Thyroid gland (tissue), 4 donors: ENCODE results near the gene UBE2A. TPM values are rescaled to one million over a fixed set of nuclear protein-coding genes. Genes with fewer than 3 reads are reported as not detected.
A peak's percentile ranks its signal among the peaks of the same experiment; 100 is the strongest.

Source experiments
- DNase-seq, 2 donors: peaks; one replicate each; pipeline ENCODE4 v3.0.0-alpha.2; 2019
- H3K27ac ChIP-seq, 3 donors: fragments of 200-600 bp; sonication (generic); 1 replicate in 2 of 3; 2 replicates in 1 of 3; pipeline ENCODE4 v1.5.1; 2016 to 2019; ENCODE audit warnings: mild to moderate bottlenecking in 1 of 3, moderate library complexity in 1 of 3
- H3K27me3 ChIP-seq: fragments of 200-600 bp; sonication (generic); one replicate; pipeline ENCODE4 v1.5.1; 2019
- H3K36me3 ChIP-seq, 2 donors: fragments of 200-600 bp; sonication (generic); one replicate each; pipeline ENCODE4 v1.5.1; 2016 to 2019
- H3K4me1 ChIP-seq, 2 donors: fragments of 200-600 bp; sonication (generic); one replicate each; pipeline ENCODE4 v1.5.1; 2017 to 2019
- H3K4me3 ChIP-seq, 3 donors: fragments of 200-600 bp; sonication (generic); replicated peaks in 1 of 3; 1 replicate in 2 of 3; 2 replicates in 1 of 3; pipeline ENCODE4 v1.5.1; 2016; ENCODE audit warnings: mild to moderate bottlenecking in 1 of 3
- H3K9me3 ChIP-seq: fragments of 200-600 bp; sonication (generic); one replicate; pipeline ENCODE4 v1.5.1; 2017
- POLR2A ChIP-seq, 2 donors: fragments of 450-650 bp; IDR thresholded peaks; one replicate each; pipeline ENCODE4 v1.6.1; 2017; ENCODE audit warnings: antibody characterized with exemption in 2 of 2, mild to moderate bottlenecking in 2 of 2, moderate library complexity in 1 of 2
- WGBS, 2 donors: methylation state at CpG; one replicate each; pipeline ENCODE4 v1.1.5; 2017; 5-methylcytosine and 5-hydroxymethylcytosine counted together
- intact Hi-C: fragments of 100-400 bp; cut with DNase I; formaldehyde crosslinking; loops from one replicate; pipeline ENCODE4 v1.15.1; 2023
- total RNA-seq, 4 donors: library from RNA; depleted of rRNA; stranded (reverse); fragments of >200 nt; gene quantifications; one replicate each; pipeline ENCODE4 v1.2.3, GENCODE V29; 2016
- TF ChIP-seq, protein P1 (sequence below), 6 experiments: fragments of 200-600 bp in 3 of 6; fragments of 450-650 bp in 3 of 6; sonication (generic) in 3 of 6; IDR thresholded peaks; one replicate each; pipeline ENCODE4 v1.5.1; 2016 to 2019; ENCODE audit warnings: antibody characterized with exemption in 6 of 6, mild to moderate bottlenecking in 2 of 6, inconsistent platforms in 1 of 6, moderate library complexity in 1 of 6

UBE2A gene
- total RNA-seq, 4 donors from 2014 or later = 29.8 to 70.3 (median 41.3) TPM

DNA sequence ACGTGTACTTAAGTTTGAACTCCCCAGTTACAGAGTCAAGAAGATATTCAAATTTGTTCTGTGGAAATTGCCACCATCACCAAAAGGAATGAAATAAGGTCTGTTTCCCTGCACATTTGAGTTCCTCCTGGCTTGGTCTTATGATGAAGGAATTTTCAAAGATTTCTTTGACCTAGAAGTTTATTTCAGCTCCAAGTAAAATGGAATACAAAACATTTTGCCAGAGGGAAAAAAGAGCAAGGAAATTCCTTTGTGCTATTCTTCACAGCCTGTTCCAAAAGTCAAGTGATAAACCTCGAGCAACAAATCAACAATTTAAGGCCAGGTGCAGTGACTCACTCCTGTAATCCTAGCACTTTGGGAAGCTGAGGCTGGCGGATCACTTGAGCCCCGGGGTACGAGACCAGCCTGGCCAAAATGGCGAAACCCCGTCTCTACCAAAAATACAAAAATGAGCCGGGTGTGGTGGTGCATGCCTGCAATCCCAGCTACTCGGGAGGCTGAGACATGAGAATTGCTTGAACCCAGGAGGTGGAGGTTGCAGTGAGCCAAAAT lies 28.4 kb downstream of the UBE2A start:
- Histone ChIP-seq H3K27me3 (no peaks in the 10 kb centered on the region), H3K27ac (no peak overlapping the region), H3K36me3 (no peaks in the 10 kb centered on the region), H3K9me3 (no peaks in the 10 kb centered on the region), H3K4me1 (peaks cover 0 to 6% of the 10 kb centered on the region in 2 donors), H3K4me3 (no peak overlapping the region)
- intact Hi-C loops = no loop called here
- DNase-seq = no peak
- WGBS, 2 donors = 89 to 90% methylated on average over 7 of the region's 9 CpGs
- TF ChIP-seq POLR2A (IDR thresholded peaks at IDR 0.05) = no peak
- TF ChIP-seq, protein P1, sequence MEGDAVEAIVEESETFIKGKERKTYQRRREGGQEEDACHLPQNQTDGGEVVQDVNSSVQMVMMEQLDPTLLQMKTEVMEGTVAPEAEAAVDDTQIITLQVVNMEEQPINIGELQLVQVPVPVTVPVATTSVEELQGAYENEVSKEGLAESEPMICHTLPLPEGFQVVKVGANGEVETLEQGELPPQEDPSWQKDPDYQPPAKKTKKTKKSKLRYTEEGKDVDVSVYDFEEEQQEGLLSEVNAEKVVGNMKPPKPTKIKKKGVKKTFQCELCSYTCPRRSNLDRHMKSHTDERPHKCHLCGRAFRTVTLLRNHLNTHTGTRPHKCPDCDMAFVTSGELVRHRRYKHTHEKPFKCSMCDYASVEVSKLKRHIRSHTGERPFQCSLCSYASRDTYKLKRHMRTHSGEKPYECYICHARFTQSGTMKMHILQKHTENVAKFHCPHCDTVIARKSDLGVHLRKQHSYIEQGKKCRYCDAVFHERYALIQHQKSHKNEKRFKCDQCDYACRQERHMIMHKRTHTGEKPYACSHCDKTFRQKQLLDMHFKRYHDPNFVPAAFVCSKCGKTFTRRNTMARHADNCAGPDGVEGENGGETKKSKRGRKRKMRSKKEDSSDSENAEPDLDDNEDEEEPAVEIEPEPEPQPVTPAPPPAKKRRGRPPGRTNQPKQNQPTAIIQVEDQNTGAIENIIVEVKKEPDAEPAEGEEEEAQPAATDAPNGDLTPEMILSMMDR (IDR thresholded peaks at IDR 0.05) = no peak

- Histone ChIP-seq H3K4me1 (peaks cover 0 to 6% of the 10 kb centered on the region in 2 donors), H3K36me3 (no peaks in the 10 kb centered on the region), H3K9me3 (no peaks in the 10 kb centered on the region), H3K27ac (peak overlapping the region in 1 of 3 donors; percentile 94), H3K27me3 (no peaks in the 10 kb centered on the region), H3K4me3 (peak overlapping the region in 1 of 3 donors; percentile 43)
- no peak for DNase-seq
- TF ChIP-seq POLR2A (IDR thresholded peaks at IDR 0.05) = no peak
- TF ChIP-seq, protein P1 (IDR thresholded peaks at IDR 0.05) = no peak
- intact Hi-C loops = no loop called here
- 14 to 24% methylated on average over 12 to 17 of the region's 17 CpGs for WGBS, 2 donors
Observed at GRCh38 chrX:119604766-119605463, 30.6 kb downstream of the UBE2A start.

DNA sequence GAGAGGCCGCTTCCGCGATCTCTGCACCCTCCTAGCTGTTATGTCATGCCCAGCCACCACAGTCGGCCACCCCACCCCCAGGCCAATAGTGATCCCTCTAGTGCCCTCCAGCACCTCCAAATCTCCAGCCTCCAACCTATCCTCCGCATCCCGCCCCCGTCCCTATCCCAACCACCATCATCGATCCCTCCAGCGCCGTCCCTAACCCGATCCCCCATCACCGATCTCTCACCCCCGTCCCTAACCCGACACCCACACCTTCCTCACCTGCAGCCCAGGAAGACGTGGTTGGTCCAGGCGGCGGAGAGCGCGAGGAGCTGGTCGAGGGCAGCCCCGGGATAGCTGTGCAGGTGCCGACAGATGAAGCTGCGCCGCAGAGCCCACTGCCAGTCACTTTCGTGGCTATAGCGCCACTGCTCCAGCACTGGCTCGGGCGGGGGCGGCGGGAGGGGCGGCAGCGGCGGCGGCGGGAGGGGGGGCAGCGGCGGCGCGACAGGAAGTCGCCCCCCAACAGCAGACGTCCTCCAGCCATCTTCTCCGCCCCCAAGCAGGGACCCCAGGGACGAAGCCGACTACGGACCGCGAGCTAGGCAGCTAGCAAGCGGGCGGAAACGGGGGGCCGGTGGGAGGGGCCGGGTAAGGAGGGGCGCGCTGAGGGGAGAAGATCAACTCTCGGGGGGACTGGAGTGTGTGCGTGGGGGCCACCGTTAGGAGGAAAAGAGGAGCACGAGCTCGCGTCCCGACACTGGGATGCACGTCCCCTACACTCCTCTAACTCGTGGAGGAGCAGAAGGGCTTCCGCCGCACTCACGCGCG lies 31.3 kb downstream of the UBE2A start:
- 2 to 3% methylated on average over 12 to 14 of the region's 68 CpGs for WGBS, 2 donors
- H3K4me1 ChIP-seq = peaks cover 0 to 6% of the 10 kb centered on the region in 2 donors
- no peaks in the 10 kb centered on the region for H3K27me3 ChIP-seq
- intact Hi-C loops = no loop called here
- H3K27ac ChIP-seq = peak overlapping the region; percentile 30 to 94 (median 85)
- H3K36me3 ChIP-seq = no peaks in the 10 kb centered on the region
- peak overlapping the region; percentile 33 to 70 (median 43) for H3K4me3 ChIP-seq
- DNase-seq = peak; percentile 26 to 40
- no peaks in the 10 kb centered on the region for H3K9me3 ChIP-seq
- no peak for TF ChIP-seq POLR2A (IDR thresholded peaks at IDR 0.05)
- TF ChIP-seq, protein P1 (IDR thresholded peaks at IDR 0.05) = no peak

DNA sequence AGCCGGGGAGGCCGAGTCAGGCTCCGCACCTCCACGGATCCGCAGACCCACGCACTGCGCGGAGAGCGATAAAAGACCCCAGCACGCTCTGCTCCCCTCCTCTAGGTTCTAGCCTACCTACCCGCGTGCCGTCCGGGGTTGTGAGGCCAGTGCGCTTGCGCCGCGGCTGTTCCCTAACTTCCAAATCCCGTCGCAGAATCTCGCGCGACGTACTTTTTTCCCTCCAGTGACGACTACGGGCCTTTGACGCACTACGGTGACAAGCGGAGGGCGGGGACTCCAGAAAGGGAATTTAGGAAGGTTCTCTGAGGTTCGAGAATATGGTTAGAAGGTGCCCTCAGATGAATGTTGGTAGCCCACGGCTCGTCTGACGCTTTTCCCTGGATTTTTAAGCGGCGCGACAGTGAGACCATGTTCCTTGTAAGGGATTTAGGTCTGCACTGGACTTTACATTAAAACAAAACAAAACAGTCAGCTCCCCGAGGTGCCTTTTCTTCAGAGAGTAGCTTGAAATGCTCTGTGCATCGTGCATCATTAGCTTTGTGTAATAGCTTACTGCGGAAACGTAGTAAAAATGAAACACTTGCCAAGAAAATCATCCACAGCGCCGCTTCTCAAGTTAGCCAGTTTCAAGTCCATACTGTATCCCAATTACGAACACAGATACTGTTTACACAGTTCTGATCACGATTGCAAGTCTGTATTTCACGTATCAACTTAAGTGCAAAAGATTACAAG lies 32.1 kb downstream of the UBE2A start, which contains the start of gene NKRF:
NKRF (minus strand) TSS at position 145 of the 738 bp plus-strand sequence.
- H3K9me3 ChIP-seq = no peaks in the 10 kb centered on the region
- no peaks in the 10 kb centered on the region for H3K36me3 ChIP-seq
- H3K27ac ChIP-seq = peak within 1 kb of the TSS; percentile 62 to 94 (median 85)
- peak within 1 kb of the TSS; percentile 33 to 70 (median 43) for H3K4me3 ChIP-seq
- TF ChIP-seq, protein P1 (IDR thresholded peaks at IDR 0.05) = no peak
- peak in 1 of 2 donors; percentile 85 for TF ChIP-seq POLR2A (IDR thresholded peaks at IDR 0.05)
- WGBS, 2 donors = 5% methylated on average over 15 to 33 of the region's 46 CpGs
- H3K27me3 ChIP-seq = no peaks in the 10 kb centered on the region
- peaks cover 0 to 6% of the 10 kb centered on the region in 2 donors for H3K4me1 ChIP-seq
- intact Hi-C loops = no loop called here
- peak; percentile 91 for DNase-seq
